Neural cell (in vitro differentiated cells): ENCODE results near the gene MLLT6.

Experiments used
- EP300 ChIP-seq: fragments of 450-650 bp; conservative IDR thresholded peaks from 2 replicates; pipeline ENCODE4 v1.6.1; 2014; ENCODE audit warnings: antibody characterized with exemption, mild to moderate bottlenecking, moderate library complexity; ENCODE audit not compliant: poor library complexity, severe bottlenecking
- EZH2 ChIP-seq: fragments of 200-600, 300-800 bp; shearing (Covaris generic), sonication (generic); IDR thresholded peaks from 2 replicates; pipeline ENCODE4 v1.6.1; 2014; ENCODE audit warnings: antibody characterized with exemption, low read length, borderline replicate concordance, mild to moderate bottlenecking; ENCODE audit not compliant: insufficient read depth, poor library complexity, severe bottlenecking
- MXI1 ChIP-seq: fragments of 450-650 bp; conservative IDR thresholded peaks from 2 replicates; pipeline ENCODE4 v1.6.1; 2014; ENCODE audit warnings: antibody characterized with exemption, mild to moderate bottlenecking; ENCODE audit not compliant: poor library complexity, severe bottlenecking
- POLR2AphosphoS5 ChIP-seq: IDR thresholded peaks from 2 replicates; pipeline ENCODE4 v1.6.1; 2012
- RAD21 ChIP-seq: fragments of 450-650 bp; conservative IDR thresholded peaks from 2 replicates; pipeline ENCODE4 v1.6.1; 2014; ENCODE audit warnings: antibody characterized with exemption, mild to moderate bottlenecking, moderate library complexity
- SMC3 ChIP-seq: fragments of 450-650 bp; conservative IDR thresholded peaks from 2 replicates; pipeline ENCODE4 v1.6.1; 2014; ENCODE audit warnings: antibody characterized with exemption, mild to moderate bottlenecking, moderate library complexity; ENCODE audit not compliant: poor library complexity
- TAF1 ChIP-seq: IDR thresholded peaks from 2 replicates; pipeline ENCODE4 v1.6.1; 2012; ENCODE audit warnings: low read depth
- TF ChIP-seq, protein P1 (sequence below): IDR thresholded peaks from 2 replicates; pipeline ENCODE4 v1.6.1; 2012; ENCODE audit warnings: borderline replicate concordance
- TF ChIP-seq, protein P2 (sequence below): fragments of 450-650 bp; IDR thresholded peaks from 2 replicates; pipeline ENCODE4 v1.5.1; 2014; ENCODE audit warnings: antibody characterized with exemption, mild to moderate bottlenecking, moderate library complexity; ENCODE audit not compliant: poor library complexity, severe bottlenecking

DNA sequence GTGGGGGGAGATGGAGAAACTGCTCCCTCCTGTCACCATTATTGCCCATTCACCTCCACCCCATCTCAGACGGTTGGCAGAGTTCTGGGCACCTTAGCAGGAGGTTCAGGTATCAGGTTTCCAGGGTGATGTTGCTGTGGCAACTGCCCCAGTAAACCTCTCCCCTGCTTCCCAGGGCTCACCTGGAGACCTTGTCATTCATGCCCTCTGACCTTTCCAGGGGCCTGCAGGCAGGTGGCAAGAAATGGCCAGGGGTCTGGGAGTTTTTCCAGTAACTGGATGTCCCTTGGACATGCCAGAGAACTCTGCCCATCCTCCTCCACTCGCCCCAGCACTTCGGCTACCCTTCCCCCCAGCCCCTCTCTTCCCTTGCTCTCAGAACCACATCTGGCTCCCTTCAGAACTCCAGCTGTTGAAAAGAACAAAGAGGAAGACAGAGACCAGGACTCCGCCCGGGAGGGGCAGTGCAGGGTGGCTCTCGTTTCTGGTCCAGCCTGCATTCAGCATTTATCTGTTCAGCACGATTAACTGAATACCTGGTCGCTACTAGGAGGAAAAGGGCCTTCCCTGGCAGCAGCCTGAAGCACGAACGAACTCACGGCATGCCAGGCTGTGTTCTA lies 8.5 kb downstream of the MLLT6 start:
- TF ChIP-seq, protein P1, sequence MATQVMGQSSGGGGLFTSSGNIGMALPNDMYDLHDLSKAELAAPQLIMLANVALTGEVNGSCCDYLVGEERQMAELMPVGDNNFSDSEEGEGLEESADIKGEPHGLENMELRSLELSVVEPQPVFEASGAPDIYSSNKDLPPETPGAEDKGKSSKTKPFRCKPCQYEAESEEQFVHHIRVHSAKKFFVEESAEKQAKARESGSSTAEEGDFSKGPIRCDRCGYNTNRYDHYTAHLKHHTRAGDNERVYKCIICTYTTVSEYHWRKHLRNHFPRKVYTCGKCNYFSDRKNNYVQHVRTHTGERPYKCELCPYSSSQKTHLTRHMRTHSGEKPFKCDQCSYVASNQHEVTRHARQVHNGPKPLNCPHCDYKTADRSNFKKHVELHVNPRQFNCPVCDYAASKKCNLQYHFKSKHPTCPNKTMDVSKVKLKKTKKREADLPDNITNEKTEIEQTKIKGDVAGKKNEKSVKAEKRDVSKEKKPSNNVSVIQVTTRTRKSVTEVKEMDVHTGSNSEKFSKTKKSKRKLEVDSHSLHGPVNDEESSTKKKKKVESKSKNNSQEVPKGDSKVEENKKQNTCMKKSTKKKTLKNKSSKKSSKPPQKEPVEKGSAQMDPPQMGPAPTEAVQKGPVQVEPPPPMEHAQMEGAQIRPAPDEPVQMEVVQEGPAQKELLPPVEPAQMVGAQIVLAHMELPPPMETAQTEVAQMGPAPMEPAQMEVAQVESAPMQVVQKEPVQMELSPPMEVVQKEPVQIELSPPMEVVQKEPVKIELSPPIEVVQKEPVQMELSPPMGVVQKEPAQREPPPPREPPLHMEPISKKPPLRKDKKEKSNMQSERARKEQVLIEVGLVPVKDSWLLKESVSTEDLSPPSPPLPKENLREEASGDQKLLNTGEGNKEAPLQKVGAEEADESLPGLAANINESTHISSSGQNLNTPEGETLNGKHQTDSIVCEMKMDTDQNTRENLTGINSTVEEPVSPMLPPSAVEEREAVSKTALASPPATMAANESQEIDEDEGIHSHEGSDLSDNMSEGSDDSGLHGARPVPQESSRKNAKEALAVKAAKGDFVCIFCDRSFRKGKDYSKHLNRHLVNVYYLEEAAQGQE = no peak
- TF ChIP-seq MXI1 (no peak), EP300 (no peak), TAF1 (no peak), POLR2AphosphoS5 (no peak), RAD21 (no peak), EZH2 (no peak), SMC3 (no peak)
- TF ChIP-seq, protein P2, sequence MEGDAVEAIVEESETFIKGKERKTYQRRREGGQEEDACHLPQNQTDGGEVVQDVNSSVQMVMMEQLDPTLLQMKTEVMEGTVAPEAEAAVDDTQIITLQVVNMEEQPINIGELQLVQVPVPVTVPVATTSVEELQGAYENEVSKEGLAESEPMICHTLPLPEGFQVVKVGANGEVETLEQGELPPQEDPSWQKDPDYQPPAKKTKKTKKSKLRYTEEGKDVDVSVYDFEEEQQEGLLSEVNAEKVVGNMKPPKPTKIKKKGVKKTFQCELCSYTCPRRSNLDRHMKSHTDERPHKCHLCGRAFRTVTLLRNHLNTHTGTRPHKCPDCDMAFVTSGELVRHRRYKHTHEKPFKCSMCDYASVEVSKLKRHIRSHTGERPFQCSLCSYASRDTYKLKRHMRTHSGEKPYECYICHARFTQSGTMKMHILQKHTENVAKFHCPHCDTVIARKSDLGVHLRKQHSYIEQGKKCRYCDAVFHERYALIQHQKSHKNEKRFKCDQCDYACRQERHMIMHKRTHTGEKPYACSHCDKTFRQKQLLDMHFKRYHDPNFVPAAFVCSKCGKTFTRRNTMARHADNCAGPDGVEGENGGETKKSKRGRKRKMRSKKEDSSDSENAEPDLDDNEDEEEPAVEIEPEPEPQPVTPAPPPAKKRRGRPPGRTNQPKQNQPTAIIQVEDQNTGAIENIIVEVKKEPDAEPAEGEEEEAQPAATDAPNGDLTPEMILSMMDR = no peak
